HG02938 (cell line): ENCODE results near the gene SPINDOC.

ENCODE experiments used
- ATAC-seq: cut with Tn5 transposase; IDR thresholded peaks from one replicate; pipeline ENCODE4 v1.9.1; 2021; ENCODE audit warnings: mild to moderate bottlenecking, moderate library complexity; ENCODE audit not compliant: unreplicated experiment

SPINDOC gene

GRCh38 chr11:63831326-63831725 is 18.1 kb downstream of the SPINDOC start:
- ATAC-seq: no peak

DNA sequence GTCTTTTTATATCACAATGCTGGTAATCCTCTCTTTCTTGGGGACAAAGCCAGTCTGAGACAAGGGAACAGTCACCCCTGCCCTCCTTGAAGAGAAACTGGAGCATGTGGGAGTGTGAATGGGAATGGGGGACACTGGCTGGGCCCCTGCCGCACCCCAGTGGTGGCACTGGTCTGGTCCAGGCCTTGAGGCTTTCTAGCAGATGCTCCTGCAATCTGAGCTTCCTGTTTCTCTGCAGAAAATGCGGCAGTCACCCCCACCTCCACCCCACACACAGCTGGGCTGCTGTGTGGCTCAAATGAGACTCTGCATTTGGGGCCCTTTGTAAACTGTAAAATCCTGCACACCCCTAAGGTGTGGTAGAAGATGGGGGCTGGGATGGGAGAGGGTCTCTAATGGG is 19.1 kb downstream of the SPINDOC start:
- ATAC-seq: no peak

DNA sequence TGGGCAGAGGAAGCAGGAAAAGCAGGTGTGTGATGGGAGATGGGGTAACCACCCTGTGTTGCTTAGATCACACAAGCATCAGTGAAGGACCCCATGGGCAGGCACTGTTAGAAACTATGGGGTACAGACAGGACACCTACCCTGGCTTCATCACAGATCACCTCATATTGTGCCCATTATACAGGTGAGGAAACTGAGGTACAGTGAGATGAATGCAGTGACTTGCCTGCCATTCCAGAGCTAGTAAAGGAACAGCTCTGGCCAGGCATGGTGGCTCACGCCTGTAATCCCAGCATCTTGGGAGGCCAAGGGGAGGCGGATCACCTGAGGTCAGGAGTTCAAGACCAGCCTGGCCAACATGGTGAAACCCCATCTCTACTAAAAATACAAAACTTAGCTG is 19.8 kb downstream of the SPINDOC start:
- no peak for ATAC-seq

DNA sequence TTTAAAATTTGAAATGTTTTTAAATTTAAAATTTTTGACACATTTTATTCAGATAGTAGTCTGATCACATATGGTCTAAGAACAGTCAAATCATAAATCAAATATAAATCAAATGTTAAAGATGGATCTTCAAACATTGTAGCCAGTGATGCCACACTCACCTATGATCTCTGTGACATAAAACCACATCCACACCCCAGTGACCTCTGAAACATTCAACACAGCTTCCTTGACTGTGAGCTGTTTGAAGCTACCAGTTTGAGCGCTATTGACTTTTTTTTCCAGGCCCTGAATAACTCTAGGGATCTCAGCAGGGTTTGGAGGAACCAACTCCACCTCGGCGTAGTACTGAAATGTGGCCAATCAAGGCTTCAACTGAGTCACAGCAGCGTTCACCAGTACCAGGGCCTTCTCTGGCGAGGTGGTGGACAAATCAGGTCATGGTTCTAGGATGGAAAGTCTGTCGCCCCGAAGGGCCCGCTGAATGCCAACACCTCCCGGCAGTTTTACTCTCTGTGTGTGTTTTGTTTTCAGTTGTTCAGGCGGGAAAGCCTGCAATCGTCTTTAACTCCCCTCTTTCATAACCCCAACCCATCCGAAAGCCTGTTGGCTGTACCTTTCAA is 21.4 kb downstream of the SPINDOC start:
- no peak for ATAC-seq

GRCh38 chr11:63835158-63835545 is 21.9 kb downstream of the SPINDOC start:
- ATAC-seq: no peak

DNA sequence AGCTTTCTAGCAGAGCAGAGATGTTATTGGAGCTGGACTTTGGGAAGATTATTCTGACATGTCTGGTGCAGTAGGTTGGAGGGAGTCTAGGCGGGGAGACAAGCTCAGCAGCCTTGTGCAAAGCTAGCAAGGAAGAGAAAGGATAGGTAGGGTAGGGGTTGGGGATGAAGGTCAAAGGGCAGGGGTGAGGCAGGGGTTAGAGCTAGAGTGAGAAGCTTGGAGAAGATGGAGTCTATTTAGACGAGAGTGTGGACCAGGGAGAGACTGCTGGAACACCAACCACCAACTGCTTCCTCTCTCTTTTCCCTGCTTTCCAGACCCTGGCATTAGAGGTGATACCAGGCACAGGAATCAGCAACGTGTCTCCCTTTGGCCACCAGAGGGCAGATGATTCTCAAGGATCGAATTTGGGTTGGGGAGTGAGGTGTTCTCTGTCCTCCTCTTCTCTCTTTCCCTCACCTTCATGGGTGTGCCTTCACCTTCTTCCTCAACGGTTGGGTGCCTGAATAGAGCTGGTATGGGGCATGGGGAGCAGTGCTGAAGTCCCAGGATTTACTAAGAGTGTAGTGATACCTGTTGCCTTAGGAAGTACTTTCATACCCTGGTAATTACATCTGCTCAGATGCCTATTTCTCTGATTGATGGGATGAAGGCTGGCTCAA is 23.9 kb downstream of the SPINDOC start:
- no peak for ATAC-seq

DNA sequence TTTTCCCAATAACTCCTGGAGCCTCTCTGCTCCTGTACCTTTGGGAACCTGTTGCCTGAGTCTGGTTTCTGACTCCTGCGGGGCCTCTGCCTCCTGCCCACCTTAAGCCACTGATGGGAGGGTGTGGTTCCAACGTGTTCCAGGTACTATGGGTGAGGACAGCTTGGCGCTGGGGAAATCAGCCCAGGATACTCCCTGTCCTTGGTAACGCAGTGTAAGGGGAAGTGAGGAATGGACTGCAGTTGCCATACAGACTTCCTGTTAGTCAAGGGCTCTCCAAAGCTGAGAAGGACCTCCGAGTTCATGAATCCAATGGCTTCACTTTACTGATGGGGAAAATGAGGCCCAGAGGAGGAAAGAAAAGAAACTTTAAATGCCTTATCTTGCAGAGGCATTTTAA is 24.5 kb downstream of the SPINDOC start:
- ATAC-seq: no peak

GRCh38 chr11:63838150-63838677 is 25.0 kb downstream of the SPINDOC start:
- ATAC-seq: no peak

- ATAC-seq: peak; percentile 74
These were observed 25.6 kb downstream of the SPINDOC start, which contains the start of gene MARK2 for GRCh38 chr11:63838678-63839507. Gene MARK2, plus strand, starts transcription at chr11:63839110. Its CDS starts 397 bp downstream, at chr11:63839507.

- ATAC-seq: peak; percentile 6
These were observed 26.5 kb downstream of the SPINDOC start for GRCh38 chr11:63839508-63840355.

DNA sequence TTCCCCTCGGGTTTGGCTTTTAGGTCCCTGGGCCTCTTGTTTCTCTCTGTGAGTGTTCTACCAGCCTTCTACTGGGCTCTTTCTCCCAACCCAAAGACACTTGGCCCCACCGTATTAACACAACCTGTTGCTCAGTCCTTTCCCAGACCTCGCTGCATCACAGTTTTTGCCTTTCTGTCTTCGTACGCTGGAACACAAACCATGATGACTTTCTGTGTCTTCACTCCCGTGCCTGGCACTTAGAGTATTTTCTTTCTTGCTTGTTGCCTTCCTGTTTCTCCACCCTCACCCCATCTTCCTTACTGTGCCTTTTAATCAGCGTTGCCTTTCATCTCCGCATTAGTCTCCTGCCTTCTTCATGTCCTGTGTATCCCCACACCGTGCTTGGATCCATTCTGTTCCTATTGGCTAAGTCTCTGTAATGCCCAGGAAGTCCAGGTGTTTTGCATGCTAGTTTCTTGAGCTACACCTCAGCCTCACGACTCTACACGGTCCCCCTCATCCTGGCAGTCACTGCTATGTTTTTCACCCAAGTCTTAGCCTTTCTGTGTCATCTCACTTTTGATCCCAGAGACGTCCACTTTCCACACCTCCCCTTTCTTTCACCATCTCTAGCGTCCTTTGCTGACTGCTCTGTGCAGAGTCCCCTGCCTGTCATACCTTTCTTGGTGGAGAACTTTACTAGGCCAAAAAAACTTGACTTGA is 27.3 kb downstream of the SPINDOC start:
- ATAC-seq: no peak

DNA sequence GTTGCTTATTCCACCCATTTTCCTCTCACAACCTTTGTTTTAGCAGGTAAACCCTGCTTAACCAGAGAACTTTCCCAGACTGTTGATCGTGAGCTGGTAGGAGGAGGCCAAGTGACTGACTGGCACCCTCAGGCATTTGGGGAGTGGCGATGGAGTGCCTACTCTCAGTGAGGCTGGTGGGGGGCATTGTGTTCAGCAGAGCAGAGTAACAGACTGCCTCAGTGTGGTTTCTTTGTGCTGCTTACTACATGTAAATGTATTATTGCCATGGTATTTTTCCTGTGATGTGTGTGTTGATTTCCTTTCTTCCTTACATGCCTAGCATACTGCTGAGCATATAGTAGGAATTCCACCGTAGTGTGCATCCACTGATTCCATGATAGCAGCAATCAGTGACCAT is 28.3 kb downstream of the SPINDOC start:
- no peak for ATAC-seq

DNA sequence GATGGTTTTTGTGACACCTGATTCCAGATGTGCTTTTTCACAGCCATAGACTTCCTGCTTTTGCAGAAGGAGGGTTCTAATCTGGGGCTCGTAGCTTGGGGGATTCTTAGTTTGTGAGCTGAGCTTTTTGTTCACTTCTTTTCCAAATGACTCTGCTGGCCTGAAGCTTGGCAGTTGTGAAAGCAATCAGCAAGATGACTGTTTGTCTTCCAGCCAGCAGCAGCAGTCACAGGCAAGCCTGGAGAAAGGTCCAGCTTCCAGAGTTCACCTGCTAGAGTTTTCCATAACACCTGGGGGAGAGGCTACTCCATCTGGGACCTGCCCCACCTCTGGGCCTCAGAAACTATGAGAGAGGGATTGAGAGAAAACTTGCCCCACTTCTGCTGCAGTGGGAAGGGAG is 29.8 kb downstream of the SPINDOC start:
- no peak for ATAC-seq

DNA sequence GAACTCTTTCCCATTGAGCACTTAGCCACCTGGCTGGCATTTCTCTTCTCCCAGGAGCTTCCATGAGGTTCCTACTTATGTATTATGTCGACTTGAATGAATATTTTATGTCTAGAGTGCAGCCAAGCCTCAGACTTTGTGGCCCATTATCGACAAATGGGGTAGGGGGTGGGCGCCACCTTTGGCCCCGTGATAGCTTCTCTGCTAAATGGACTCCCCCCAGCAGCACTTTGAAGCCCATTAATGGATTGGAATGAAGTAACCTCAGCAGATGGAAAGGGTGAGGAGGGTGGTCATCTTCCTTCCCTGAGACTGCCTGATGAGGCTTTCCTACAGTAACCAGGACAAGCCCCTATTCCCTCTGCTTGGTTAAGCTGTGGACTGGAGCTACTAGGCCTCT is 31.6 kb downstream of the SPINDOC start:
- ATAC-seq: no peak

DNA sequence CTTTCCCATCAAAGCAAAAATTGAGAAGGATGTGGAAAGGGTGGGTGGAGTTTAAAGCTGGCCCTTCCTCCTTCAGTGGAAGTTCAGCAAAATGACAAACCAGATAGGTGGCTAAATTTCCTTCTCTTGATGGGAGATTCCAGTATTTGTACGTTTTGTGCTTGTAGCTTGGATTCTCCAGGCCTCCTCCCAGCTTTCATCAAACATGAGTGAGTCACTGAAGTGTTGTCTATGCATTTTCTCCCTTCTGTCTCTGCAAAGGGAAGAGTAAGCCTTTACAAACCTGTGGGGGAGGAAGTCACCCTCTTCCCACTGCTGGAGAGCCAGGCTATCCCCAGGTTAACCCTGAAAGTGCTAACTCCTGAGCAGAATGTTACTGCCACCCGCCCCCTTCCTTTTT is 32.0 kb downstream of the SPINDOC start:
- ATAC-seq: no peak

- ATAC-seq: no peak
These were observed 32.7 kb downstream of the SPINDOC start for GRCh38 chr11:63845911-63846310.

GRCh38 chr11:63846897-63847296 is 33.6 kb downstream of the SPINDOC start:
- no peak for ATAC-seq

GRCh38 chr11:63847363-63847762 is 34.1 kb downstream of the SPINDOC start:
- no peak for ATAC-seq

- no peak for ATAC-seq
These were observed 36.4 kb downstream of the SPINDOC start for GRCh38 chr11:63849691-63850090.

GRCh38 chr11:63850920-63851319 is 37.7 kb downstream of the SPINDOC start:
- no peak for ATAC-seq
